ENCODE data around the gene ZNF578. TPM values are rescaled to one million over a fixed set of nuclear protein-coding genes. Genes with fewer than 3 reads are reported as not detected.
"Not testable (repeated sequence)": the region's sequence is repeated elsewhere in the genome, so short reads cannot be mapped to it uniquely, and the experiment has no call there.

ZNF578 gene
- total RNA-seq, 4 donors from 2014 or later = 0.18 to 1.5 (median 0.41) TPM; not detected in 1

DNA sequence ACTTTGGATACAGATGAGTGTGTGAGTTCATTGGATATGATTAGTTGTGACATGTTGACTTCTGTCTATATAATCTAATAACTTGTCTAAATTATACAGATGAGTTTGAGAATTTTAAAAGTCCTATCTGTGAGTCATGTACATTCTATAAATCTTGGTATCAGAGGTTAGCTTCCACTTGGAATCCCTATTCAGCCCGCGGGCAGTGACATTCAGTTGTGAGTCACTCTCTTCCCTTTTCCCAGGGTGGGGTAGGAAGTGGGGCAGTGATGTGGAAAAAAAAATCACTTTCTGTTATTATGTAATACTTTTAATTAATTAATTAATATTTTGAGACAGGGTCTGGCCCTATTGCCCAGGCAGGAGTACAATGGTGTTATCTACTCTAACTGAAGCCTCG, 41.2 kb downstream of the ZNF578 start:
- Histone ChIP-seq H3K4me3 (no peak overlapping the region), H3K27me3 (no peaks in the 10 kb centered on the region), H3K36me3 (peaks cover 0 to 13% (median 0%) of the 10 kb centered on the region in 3 donors), H3K9me3 (peaks cover 0 to 96% (median 34%) of the 10 kb centered on the region in 3 donors), H3K27ac (no peak overlapping the region), H3K4me1 (no peaks in the 10 kb centered on the region)
- WGBS, 2 donors = 51 to 80% methylated on average over 3 of the region's 3 CpGs
- DNase-seq = no peak
- TF ChIP-seq, protein P1, sequence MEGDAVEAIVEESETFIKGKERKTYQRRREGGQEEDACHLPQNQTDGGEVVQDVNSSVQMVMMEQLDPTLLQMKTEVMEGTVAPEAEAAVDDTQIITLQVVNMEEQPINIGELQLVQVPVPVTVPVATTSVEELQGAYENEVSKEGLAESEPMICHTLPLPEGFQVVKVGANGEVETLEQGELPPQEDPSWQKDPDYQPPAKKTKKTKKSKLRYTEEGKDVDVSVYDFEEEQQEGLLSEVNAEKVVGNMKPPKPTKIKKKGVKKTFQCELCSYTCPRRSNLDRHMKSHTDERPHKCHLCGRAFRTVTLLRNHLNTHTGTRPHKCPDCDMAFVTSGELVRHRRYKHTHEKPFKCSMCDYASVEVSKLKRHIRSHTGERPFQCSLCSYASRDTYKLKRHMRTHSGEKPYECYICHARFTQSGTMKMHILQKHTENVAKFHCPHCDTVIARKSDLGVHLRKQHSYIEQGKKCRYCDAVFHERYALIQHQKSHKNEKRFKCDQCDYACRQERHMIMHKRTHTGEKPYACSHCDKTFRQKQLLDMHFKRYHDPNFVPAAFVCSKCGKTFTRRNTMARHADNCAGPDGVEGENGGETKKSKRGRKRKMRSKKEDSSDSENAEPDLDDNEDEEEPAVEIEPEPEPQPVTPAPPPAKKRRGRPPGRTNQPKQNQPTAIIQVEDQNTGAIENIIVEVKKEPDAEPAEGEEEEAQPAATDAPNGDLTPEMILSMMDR (IDR thresholded peaks at IDR 0.05) = no peak
- no peak for TF ChIP-seq POLR2A (IDR thresholded peaks at IDR 0.05)
- intact Hi-C loops (cut with DNase I) = no loop called here

DNA sequence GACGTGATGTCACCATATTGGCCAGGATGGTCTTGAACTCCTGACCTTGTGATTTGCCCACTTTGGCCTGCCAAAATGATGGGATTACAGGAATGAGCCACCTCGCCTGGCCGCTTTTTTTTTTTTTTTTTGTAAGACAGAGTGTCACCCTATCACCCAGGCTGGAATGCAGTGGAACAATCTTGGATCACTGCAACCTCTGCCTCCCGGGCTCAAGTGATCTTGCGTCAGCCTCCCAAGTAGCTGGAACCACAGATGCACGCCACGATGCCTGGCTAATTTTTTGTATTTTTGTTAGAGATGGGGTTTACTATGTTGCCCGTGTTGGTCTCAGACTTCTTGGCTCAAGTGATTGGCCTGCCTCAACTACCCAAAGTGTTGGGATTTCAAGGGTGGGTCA, 45.2 kb downstream of the ZNF578 start:
- no peak overlapping the region for H3K4me3 ChIP-seq
- H3K36me3 ChIP-seq = peaks cover 0 to 34% (median 0%) of the 10 kb centered on the region in 3 donors
- no peaks in the 10 kb centered on the region for H3K4me1 ChIP-seq
- no peak for DNase-seq
- WGBS, 2 donors = 85 to 94% methylated on average over 6 to 8 of the region's 8 CpGs
- H3K27me3 ChIP-seq = no peaks in the 10 kb centered on the region
- intact Hi-C loops (cut with DNase I) = no loop called here
- no peak overlapping the region for H3K27ac ChIP-seq
- TF ChIP-seq POLR2A (IDR thresholded peaks at IDR 0.05) = no peak
- TF ChIP-seq, protein P1 (IDR thresholded peaks at IDR 0.05) = no peak
- H3K9me3 ChIP-seq = peaks cover 0 to 87% (median 28%) of the 10 kb centered on the region in 3 donors

DNA sequence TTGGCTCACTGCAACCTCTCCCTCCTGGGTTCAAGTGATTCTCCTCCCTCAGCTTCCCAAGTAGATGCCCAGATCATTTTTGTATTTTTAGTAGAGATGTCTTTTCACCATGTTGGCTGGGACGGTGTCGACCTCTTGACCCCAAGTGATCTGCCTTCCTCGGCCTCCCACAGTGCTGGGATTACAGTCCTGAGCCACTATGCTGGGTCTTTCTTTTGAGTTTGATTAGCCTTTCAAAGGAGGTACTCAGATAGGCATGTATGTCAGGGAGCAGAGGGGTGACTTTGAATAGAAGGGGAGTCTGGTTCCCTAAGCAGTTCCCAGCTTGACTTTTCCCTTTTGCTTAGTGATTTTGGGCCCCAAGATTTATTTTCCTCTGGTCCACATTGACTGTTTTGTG, 47.1 kb downstream of the ZNF578 start:
- H3K4me1 ChIP-seq; H3K27ac ChIP-seq; DNase-seq; H3K27me3 ChIP-seq; intact Hi-C loops (cut with DNase I); H3K4me3 ChIP-seq: not testable (repeated sequence)
- peaks cover 0 to 45% (median 0%) of the 10 kb centered on the region in 3 donors for H3K36me3 ChIP-seq
- 31 to 44% methylated on average over 2 to 3 of the region's 3 CpGs for WGBS, 2 donors
- peaks cover 0 to 85% (median 24%) of the 10 kb centered on the region in 3 donors for H3K9me3 ChIP-seq

DNA sequence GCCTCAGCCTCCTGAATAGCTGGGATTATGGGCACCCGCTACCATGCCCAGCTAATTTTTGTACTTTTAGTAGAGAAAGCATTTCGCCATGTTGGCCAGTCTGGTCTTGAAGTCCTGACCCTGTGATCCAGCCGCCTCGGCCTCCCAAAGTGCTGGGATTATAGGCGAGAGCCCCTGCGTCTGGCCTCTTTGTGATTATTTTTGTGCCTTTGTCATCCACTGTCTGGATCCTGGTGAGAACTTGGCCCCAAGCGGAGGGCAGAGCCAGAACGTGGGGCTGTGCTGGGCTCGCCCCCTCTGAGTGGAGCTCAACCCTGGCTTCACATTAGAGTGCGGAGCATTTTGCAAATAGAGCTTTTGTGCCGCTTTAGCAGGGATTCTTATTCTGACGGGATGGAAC, 47.6 kb downstream of the ZNF578 start:
- DNase-seq; intact Hi-C loops (cut with DNase I); H3K27ac ChIP-seq; H3K27me3 ChIP-seq; H3K4me1 ChIP-seq; H3K4me3 ChIP-seq: not testable (repeated sequence)
- WGBS, 2 donors = 62 to 87% methylated on average over 3 to 10 of the region's 12 CpGs
- peaks cover 0 to 86% (median 21%) of the 10 kb centered on the region in 3 donors for H3K9me3 ChIP-seq
- H3K36me3 ChIP-seq = peaks cover 0 to 45% (median 0%) of the 10 kb centered on the region in 3 donors

DNA sequence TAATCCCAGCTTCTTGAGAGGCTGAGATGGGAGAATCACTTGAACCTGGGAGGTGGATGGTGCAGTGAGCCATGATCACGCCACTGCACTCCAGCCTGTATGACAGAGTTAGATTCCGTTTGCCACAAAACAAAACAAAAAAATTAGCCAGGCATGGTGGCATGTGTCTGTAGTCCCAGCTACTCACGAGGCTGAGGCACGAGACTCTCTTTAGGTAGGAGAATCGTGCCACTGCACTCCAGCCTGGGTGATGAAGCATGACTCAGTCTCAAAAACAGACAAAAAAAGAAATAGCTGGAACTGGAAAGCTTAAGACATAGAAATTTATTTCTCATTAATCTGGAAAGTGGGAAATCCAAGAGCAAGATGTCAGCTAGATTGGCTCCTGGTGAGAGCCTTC, 53.9 kb downstream of the ZNF578 start:
- H3K27me3 ChIP-seq = no peaks in the 10 kb centered on the region
- H3K4me1 ChIP-seq = no peaks in the 10 kb centered on the region
- H3K27ac ChIP-seq = no peak overlapping the region
- no peak for TF ChIP-seq POLR2A (IDR thresholded peaks at IDR 0.05)
- TF ChIP-seq, protein P1 (IDR thresholded peaks at IDR 0.05) = no peak
- peaks cover 0 to 84% (median 17%) of the 10 kb centered on the region in 3 donors for H3K9me3 ChIP-seq
- H3K36me3 ChIP-seq = peaks cover 0 to 39% (median 0%) of the 10 kb centered on the region in 3 donors
- intact Hi-C loops (cut with DNase I) = no loop called here
- no peak overlapping the region for H3K4me3 ChIP-seq
- WGBS, 2 donors = 86 to 92% methylated on average over 4 to 5 of the region's 5 CpGs
- DNase-seq = no peak

DNA sequence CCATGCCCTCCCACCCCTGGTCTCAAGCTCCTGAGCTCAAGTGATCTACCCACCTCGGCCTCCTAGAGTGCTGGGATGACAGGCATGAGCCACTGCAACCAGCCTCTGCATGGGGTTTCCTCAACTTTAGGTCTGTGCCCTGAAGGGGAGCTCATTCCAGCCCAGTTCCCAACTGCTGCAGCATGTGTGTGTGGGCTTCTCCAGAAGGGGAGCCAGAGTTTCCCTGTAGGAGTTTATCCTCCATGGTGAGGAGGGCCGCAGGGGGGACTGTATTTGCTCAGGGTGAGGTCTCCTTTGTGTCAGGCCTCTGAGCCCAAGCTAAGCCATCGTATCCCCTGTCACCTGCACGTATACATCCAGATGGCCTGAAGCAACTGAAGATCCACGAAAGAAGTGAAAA, 62.8 kb downstream of the ZNF578 start:
- H3K36me3 ChIP-seq = peaks cover 0 to 1% (median 0%) of the 10 kb centered on the region in 3 donors
- DNase-seq = no peak
- WGBS, 2 donors = 55 to 93% methylated on average over 2 to 5 of the region's 5 CpGs
- no peak for TF ChIP-seq POLR2A (IDR thresholded peaks at IDR 0.05)
- no peaks in the 10 kb centered on the region for H3K4me1 ChIP-seq
- H3K4me3 ChIP-seq = no peak overlapping the region
- intact Hi-C loops (cut with DNase I) = no loop called here
- no peaks in the 10 kb centered on the region for H3K27me3 ChIP-seq
- H3K27ac ChIP-seq = no peak overlapping the region
- peaks cover 0 to 61% (median 6%) of the 10 kb centered on the region in 3 donors for H3K9me3 ChIP-seq

DNA sequence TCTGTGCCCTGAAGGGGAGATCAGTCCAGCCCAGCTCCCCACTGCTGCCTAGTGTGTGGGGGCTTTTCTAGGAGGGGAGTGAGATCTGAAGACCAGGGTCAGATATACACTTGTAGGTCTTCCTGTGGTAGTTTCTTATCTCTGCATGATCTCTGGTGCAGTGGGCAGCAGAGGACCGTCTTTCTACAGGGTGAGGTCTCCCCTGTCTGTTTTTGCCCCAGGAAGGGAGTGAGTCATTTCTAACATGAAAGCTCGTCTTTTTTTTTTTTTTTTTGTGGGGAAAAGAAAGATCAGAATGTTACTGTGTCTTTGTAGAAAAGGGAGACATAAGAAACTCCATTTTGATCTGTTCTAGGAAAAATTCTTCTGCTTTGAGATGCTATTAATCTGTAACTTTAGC, 65.3 kb downstream of the ZNF578 start:
- no peak overlapping the region for H3K4me3 ChIP-seq
- no peaks in the 10 kb centered on the region for H3K36me3 ChIP-seq
- no peaks in the 10 kb centered on the region for H3K4me1 ChIP-seq
- DNase-seq = no peak
- peaks cover 0 to 44% (median 6%) of the 10 kb centered on the region in 3 donors for H3K9me3 ChIP-seq
- no peaks in the 10 kb centered on the region for H3K27me3 ChIP-seq
- WGBS, 2 donors = 24 to 31% methylated on average over 2 of the region's 2 CpGs
- no peak for TF ChIP-seq POLR2A (IDR thresholded peaks at IDR 0.05)
- TF ChIP-seq, protein P1 (IDR thresholded peaks at IDR 0.05) = no peak
- intact Hi-C loops (cut with DNase I) = no loop called here
- H3K27ac ChIP-seq = no peak overlapping the region

DNA sequence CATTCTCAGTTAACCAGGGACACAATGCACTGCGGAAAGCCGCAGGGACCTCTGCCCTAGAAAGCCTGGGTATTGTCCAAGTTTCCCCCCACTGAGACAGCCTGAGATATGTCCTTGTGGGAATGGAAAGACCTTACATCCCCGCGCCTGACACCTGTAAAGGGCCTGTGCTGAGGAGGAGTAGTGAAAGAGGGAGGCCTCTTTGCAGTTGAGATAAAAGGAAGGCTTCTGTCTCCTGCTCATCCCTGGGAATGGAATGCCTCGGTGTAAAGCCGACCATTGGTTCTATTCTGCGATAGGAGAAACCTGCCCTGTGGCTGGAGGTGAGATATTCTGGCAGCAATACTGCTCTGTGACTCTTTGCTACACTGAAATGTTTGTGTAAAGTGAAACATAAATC, 65.8 kb downstream of the ZNF578 start:
- H3K9me3 ChIP-seq = peaks cover 0 to 38% (median 6%) of the 10 kb centered on the region in 3 donors
- DNase-seq; H3K36me3 ChIP-seq; H3K27me3 ChIP-seq; H3K4me1 ChIP-seq; intact Hi-C loops (cut with DNase I); H3K4me3 ChIP-seq; H3K27ac ChIP-seq: not testable (repeated sequence)
- WGBS, 2 donors = 35 to 54% methylated on average over 4 to 7 of the region's 7 CpGs

All from esophagus squamous epithelium (tissue), 5 donors.